ENCODE measurements around the gene NRG3. TPM values are rescaled to one million over a fixed set of nuclear protein-coding genes. Genes with fewer than 3 reads are reported as not detected.

Gene NRG3
- total RNA-seq, 2 experiments from 2014 or later, result not detected

DNA sequence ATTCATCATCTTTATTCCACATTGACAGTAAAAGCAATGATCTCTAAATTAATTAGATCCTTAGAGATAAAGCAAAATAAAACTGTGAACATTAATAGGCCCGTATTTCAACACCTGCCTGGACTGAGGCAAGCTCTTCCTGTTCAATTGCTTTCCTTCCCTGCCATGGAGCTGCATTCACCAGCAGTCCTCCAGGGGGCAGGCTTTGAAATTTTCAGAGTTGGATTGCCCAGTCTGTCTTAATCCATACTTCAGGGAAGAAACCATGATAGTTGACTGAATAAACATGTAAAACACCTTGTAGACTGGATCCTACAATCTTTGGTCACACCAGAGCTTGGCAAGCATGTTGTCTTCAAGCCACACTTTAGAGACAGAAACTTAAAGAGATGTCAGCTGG, 936.6 kb downstream of the NRG3 start:
- CTCF ChIA-PET (ENCODE audit: unreplicated experiment), result no interaction called here
- no peaks in the 10 kb centered on the region for H3K4me1 ChIP-seq (ENCODE audit: insufficient read depth, low read length, poor library complexity, severe bottlenecking)
- intact Hi-C loops (cut with micrococcal nuclease; ENCODE audit: unreplicated experiment), result no loop called here

DNA sequence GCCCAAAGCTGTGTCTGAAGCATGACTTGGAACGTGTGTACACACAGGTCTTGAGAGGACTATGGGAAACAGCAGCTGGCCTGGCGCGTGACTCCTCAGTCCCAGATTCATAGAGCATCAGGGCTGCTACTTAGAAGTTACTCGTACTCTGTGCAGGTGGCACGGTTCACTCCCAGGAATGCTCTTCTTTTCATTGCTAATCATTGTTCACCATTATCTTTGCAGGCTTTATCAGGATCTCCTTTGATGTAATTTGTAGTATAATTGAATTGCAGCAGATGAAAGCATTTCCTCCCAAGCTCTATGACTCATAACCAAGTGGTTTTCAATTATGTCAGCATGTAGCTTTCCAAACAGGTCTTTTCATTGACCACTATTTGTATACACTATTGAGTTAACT, 938.9 kb downstream of the NRG3 start:
- Histone ChIP-seq H3K9me2 (ENCODE audit: insufficient read depth, low read length) (no peaks in the 10 kb centered on the region), H4K20me1 (ENCODE audit: insufficient read depth, low read length) (no peaks in the 10 kb centered on the region), H3K4me1 (ENCODE audit: insufficient read depth, low read length, poor library complexity, severe bottlenecking) (no peaks in the 10 kb centered on the region), H3K4me3 (ENCODE audit: low read depth, low read length, poor library complexity, severe bottlenecking) (no peak overlapping the region), H3K9me3 (ENCODE audit: low read length) (no peaks in the 10 kb centered on the region), H2AFZ (ENCODE audit: low read length) (no peak overlapping the region), H3K36me3 (ENCODE audit: insufficient read depth, low read length) (no peaks in the 10 kb centered on the region), H3K27ac (ENCODE audit: low read depth, low read length, poor library complexity, severe bottlenecking) (no peak overlapping the region), H3K4me2 (ENCODE audit: low read length) (no peak overlapping the region), H3K79me2 (ENCODE audit: insufficient read depth, low read depth, low read length) (no peaks in the 10 kb centered on the region)
- ChIA-PET CTCF (ENCODE audit: unreplicated experiment) (no interaction called here), POLR2A (interaction anchor here (1.3 kb wide), 1 partner anchor 12 kb away, joined by 3 read pairs; no protein-coding TSS in a partner anchor)
- intact Hi-C loops (cut with micrococcal nuclease; ENCODE audit: unreplicated experiment), result no loop called here
- DNase-seq (ENCODE audit: low spot score), result no peak
- TF ChIP-seq, protein P1, sequence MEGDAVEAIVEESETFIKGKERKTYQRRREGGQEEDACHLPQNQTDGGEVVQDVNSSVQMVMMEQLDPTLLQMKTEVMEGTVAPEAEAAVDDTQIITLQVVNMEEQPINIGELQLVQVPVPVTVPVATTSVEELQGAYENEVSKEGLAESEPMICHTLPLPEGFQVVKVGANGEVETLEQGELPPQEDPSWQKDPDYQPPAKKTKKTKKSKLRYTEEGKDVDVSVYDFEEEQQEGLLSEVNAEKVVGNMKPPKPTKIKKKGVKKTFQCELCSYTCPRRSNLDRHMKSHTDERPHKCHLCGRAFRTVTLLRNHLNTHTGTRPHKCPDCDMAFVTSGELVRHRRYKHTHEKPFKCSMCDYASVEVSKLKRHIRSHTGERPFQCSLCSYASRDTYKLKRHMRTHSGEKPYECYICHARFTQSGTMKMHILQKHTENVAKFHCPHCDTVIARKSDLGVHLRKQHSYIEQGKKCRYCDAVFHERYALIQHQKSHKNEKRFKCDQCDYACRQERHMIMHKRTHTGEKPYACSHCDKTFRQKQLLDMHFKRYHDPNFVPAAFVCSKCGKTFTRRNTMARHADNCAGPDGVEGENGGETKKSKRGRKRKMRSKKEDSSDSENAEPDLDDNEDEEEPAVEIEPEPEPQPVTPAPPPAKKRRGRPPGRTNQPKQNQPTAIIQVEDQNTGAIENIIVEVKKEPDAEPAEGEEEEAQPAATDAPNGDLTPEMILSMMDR (conservative IDR thresholded peaks at IDR 0.05; ENCODE audit: low read length), result no peak
- TF ChIP-seq EZH2phosphoT487 (IDR thresholded peaks at IDR 0.05; ENCODE audit: borderline replicate concordance, low read depth, low read length), result no peak
- BruUV-seq (replicated peaks), result no TSS peak

More for the DNA sequence above, 936.6 kb downstream of the NRG3 start:
- POLR2A ChIA-PET, result no interaction called here
- no TSS peak for BruUV-seq (replicated peaks)
- Histone ChIP-seq H3K9me2 (ENCODE audit: insufficient read depth, low read length) (no peaks in the 10 kb centered on the region), H3K4me2 (ENCODE audit: low read length) (no peak overlapping the region), H3K27ac (ENCODE audit: low read depth, low read length, poor library complexity, severe bottlenecking) (no peak overlapping the region), H3K79me2 (ENCODE audit: insufficient read depth, low read depth, low read length) (no peaks in the 10 kb centered on the region), H2AFZ (ENCODE audit: low read length) (no peak overlapping the region), H3K4me3 (ENCODE audit: low read depth, low read length, poor library complexity, severe bottlenecking) (no peak overlapping the region), H3K36me3 (ENCODE audit: insufficient read depth, low read length) (no peaks in the 10 kb centered on the region), H4K20me1 (ENCODE audit: insufficient read depth, low read length) (no peaks in the 10 kb centered on the region), H3K9me3 (ENCODE audit: low read length) (no peaks in the 10 kb centered on the region)
- DNase-seq (ENCODE audit: low spot score), result peak; percentile 28
- no peak for TF ChIP-seq EZH2phosphoT487 (IDR thresholded peaks at IDR 0.05; ENCODE audit: borderline replicate concordance, low read depth, low read length)
- TF ChIP-seq, protein P1 (conservative IDR thresholded peaks at IDR 0.05; ENCODE audit: low read length), result peak; percentile 76

DNA sequence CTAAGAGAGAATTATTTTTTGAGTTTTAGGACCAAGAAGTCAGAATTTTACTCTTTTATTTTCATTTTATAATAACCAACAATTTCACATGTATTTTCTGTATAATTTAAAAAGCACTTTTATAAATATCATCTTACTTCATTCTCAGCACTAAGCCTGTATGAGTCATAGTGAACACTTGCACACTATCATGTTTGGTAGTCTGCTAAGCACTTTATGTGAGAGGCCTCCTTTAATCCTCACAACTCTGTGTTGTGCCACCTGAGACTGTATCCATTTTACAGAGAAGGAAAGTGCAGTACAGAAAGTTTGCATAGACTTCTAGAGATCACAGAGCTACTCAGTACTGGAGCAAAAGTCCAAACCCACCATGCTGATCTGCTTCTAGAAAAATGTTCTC, 939.6 kb downstream of the NRG3 start:
- no peak overlapping the region for H3K4me3 ChIP-seq (ENCODE audit: low read depth, low read length, poor library complexity, severe bottlenecking)
- H3K27ac ChIP-seq (ENCODE audit: low read depth, low read length, poor library complexity, severe bottlenecking), result no peak overlapping the region
- H2AFZ ChIP-seq (ENCODE audit: low read length), result no peak overlapping the region
- no peaks in the 10 kb centered on the region for H3K36me3 ChIP-seq (ENCODE audit: insufficient read depth, low read length)
- POLR2A ChIA-PET, result interaction anchor here (1.3 kb wide), 1 partner anchor 11 kb away, joined by 3 read pairs; no protein-coding TSS in a partner anchor
- H3K79me2 ChIP-seq (ENCODE audit: insufficient read depth, low read depth, low read length), result no peaks in the 10 kb centered on the region
- H3K9me3 ChIP-seq (ENCODE audit: low read length), result no peaks in the 10 kb centered on the region
- H3K4me2 ChIP-seq (ENCODE audit: low read length), result no peak overlapping the region
- no peaks in the 10 kb centered on the region for H3K9me2 ChIP-seq (ENCODE audit: insufficient read depth, low read length)
- DNase-seq (ENCODE audit: low spot score), result no peak
- CTCF ChIA-PET (ENCODE audit: unreplicated experiment), result no interaction called here
- intact Hi-C loops (cut with micrococcal nuclease; ENCODE audit: unreplicated experiment), result no loop called here
- BruUV-seq (replicated peaks), result no TSS peak
- no peaks in the 10 kb centered on the region for H3K4me1 ChIP-seq (ENCODE audit: insufficient read depth, low read length, poor library complexity, severe bottlenecking)
- no peaks in the 10 kb centered on the region for H4K20me1 ChIP-seq (ENCODE audit: insufficient read depth, low read length)
- TF ChIP-seq, protein P1 (conservative IDR thresholded peaks at IDR 0.05; ENCODE audit: low read length), result no peak
- no peak for TF ChIP-seq EZH2phosphoT487 (IDR thresholded peaks at IDR 0.05; ENCODE audit: borderline replicate concordance, low read depth, low read length)
